HG03159 (cell line): ENCODE measurements around the gene MUSK.

ENCODE experiments used
- ATAC-seq: cut with Tn5 transposase; IDR thresholded peaks from one replicate; pipeline ENCODE4 v1.9.1; 2021; ENCODE audit warnings: mild to moderate bottlenecking, moderate library complexity; ENCODE audit not compliant: unreplicated experiment

MUSK gene

GRCh38 chr9:110847671-110848070, 179.1 kb downstream of the MUSK start:
- no peak for ATAC-seq

- no peak for ATAC-seq
These were observed 182.0 kb downstream of the MUSK start for GRCh38 chr9:110850401-110851135.
